H7 (cell line): ENCODE data around the gene SRPX2. TPM values are rescaled to one million over a fixed set of nuclear protein-coding genes. Genes with fewer than 3 reads are reported as not detected.

Experiments used
- DNase-seq: peaks from one replicate; pipeline ENCODE4 v3.0.0; 2012
- H3K27me3 ChIP-seq: 2 replicates; pipeline ENCODE4 v1.6.0; 2011; ENCODE audit warnings: mild to moderate bottlenecking, low read length; ENCODE audit not compliant: control insufficient read depth, insufficient read depth
- H3K36me3 ChIP-seq: replicated peaks from 2 replicates; pipeline ENCODE4 v1.5.1; 2011; ENCODE audit warnings: low read length; ENCODE audit not compliant: control insufficient read depth, insufficient read depth
- H3K4me3 ChIP-seq: 2 replicates; pipeline ENCODE4 v1.5.1; 2011; ENCODE audit warnings: low read depth, mild to moderate bottlenecking, control low read depth, low read length, moderate library complexity; ENCODE audit not compliant: insufficient read depth
- total RNA-seq: library from RNA; depleted of rRNA; stranded (reverse); fragments of >200 nt; shearing (Covaris generic); gene quantifications from 2 replicates; pipeline ENCODE4 v1.2.3, GENCODE V29; 2014

The SRPX2 gene
- total RNA-seq, 1 experiment from 2014 or later: 1.3 TPM

DNA sequence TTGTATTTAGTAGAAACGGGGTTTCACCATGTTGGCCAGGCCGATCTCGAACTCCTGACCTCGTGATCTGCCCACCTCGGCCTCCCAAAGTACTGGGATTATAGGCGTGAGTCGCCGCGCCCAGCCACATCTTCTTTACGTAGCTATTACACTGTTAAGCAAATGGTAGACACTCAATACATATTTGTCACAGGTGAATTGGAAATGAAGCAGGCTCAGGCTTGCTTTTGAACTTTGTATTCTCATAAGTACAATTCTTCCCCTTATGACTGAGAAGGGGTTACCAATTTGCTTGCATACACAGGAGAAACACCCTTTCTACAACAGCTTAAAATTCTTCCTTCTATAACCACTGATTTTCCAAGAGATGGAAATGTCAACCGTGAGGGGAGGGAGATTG lies 787 bp upstream of the SRPX2 start:
- DNase-seq: no peak
- no peaks in the 10 kb centered on the region for H3K36me3 ChIP-seq
- H3K27me3 ChIP-seq: no peaks in the 10 kb centered on the region; the same call in 1 of the 2 replicates

DNA sequence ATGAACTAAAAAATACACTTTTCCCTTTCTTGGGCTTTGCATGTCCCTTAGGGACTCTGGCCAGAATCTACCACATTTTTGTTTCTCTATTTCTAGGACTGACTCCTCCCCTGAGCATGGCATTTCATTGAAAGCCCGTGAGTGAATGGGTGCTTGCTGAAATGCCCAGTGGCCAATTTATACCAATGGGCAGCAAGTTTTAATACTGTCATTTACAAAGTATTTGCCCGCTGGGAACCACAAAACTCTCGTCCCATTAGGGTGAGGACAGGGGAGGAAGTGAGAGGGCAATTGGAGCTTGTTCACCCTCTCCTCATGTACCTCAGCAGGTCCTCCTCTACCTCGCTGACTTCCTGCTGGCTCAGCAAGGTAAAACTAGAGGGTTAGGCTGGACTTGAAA lies 1.1 kb downstream of the SRPX2 start:
- H3K27me3 ChIP-seq: no peaks in the 10 kb centered on the region; the same call in 1 of the 2 replicates
- no peaks in the 10 kb centered on the region for H3K36me3 ChIP-seq
- no peak overlapping the region for H3K4me3 ChIP-seq
- DNase-seq: no peak

More for the DNA sequence above, 787 bp upstream of the SRPX2 start:
- no peak overlapping the region for H3K4me3 ChIP-seq

DNA sequence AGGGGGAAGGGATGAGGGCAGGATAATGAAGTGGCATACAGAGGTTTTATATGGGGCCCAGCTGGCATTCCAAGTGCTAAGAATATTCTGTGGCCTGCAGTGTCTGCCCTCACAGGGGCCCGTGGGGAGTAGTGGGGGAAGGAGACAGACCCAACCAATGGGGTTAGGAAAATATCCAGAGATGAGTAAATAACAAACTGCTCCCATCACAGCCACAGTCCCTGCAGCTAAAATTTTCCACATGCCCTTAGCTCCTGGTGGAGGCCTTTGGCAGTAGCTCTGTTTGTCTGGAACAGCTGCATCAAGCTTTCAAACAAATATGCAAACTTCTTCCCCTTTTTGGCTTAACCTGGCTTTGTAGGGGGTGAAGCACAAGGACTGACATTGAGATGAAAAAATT lies 3.1 kb downstream of the SRPX2 start:
- no peaks in the 10 kb centered on the region for H3K36me3 ChIP-seq
- H3K4me3 ChIP-seq: no peak overlapping the region
- H3K27me3 ChIP-seq: no peaks in the 10 kb centered on the region; the same call in 1 of the 2 replicates
- DNase-seq: no peak

DNA sequence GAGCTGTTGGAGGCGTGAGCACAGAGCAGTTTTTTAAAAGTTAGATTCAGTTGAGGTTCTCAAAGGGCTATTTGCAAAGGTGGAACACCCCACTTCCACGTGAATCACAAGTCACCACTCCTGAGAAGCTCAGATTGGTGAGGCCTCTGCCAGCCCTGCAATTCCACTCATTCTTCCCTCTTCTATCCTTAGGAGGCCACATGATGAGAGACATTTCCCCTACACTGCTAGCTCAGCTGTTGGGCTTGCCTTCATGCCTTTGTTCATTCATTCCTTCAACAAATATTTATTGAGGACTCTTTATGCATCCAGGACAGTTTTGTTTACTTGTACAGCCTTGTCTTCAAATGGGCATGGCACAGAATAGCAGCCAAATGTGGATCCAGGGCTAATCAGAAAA lies 3.7 kb downstream of the SRPX2 start:
- Histone ChIP-seq H3K36me3 (no peaks in the 10 kb centered on the region), H3K4me3 (no peak overlapping the region), H3K27me3 (no peaks in the 10 kb centered on the region; the same call in 1 of the 2 replicates)
- DNase-seq: no peak

DNA sequence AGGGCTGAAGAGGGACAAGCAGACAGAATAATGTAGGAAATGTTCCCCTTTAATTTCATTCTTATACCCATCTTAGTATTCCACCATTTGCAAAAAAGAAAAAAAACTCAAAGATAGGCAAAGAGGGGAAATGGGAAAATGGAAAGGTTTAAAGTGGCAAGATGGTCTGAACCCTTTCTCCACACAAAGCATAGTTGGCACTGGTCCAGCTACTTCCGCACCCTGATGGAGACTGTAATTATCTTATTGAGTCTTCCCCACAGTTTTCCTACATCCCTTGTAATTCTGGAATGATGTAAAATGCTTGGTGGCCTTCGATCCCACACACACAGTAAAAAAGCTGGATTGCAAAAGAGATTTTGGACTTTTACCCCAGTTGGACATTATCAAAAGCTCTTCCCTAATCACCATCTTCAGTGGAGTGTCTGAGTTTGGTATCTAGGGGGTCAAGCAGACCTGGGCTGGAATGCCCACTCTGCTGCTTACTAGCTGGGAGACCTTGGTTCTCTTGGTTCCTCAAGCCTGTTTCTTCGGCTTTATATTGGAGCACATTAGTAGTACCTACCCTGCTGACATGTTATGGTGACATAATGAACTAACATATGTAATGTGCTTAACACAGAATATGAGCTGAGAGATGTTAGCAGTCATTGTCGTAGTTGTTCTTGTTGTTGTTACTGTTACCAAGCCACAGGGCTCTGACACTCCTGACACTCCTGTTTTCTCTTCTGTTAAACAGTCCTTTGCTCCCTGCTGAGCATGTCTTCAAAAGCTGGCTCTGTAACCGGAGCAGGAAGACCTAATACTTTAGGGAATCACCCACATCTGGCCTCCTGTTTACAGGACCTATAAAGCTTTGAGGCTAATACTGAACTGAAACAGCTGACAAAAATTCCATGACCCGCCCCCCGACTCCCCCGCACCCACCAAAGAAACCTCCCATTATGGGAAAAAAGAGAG lies 4.7 kb downstream of the SRPX2 start:
- Histone ChIP-seq H3K36me3 (no peaks in the 10 kb centered on the region), H3K27me3 (no peaks in the 10 kb centered on the region; the same call in 1 of the 2 replicates), H3K4me3 (no peak overlapping the region)
- DNase-seq: no peak

DNA sequence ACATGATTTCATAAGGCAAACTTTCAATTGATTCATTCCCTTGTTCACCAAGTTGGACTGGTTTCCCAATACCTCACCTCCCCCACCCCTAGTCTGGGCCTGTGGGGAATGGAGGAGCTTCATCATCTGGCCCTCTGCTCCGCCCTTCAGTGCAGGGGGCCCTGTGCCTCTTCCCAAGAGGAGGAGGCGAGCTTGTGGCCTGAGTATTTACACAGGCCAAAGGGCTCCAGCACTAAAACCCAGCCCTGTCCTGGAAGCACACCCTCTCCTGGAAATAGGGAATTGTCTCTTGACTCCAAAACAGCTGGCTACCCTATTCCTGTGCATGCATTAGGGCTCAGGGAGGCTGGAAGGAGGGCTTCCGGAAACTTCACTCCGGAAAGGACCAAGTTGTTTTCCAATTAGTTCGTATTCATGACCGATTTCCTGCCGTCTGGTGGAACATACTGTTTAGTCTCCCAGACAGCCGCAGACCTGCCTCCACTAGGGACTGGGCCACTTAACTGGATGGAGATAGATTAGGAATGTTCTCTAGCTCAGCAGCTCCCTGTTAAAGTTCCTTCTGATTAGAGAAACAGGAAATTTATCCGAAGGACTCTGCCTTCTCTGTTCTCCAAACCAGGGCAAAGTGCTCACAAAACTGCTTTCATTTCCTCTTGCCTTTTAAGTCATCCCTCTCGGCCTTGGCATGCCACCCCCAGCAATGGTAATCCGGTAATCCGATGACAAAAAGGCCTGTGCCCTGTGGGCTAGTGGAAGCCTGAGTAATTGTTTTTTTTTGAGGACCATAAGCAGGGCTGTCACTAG lies 5.8 kb downstream of the SRPX2 start:
- Histone ChIP-seq H3K27me3 (no peaks in the 10 kb centered on the region), H3K4me3 (no peak overlapping the region), H3K36me3 (no peaks in the 10 kb centered on the region)
- DNase-seq: peak; percentile 26

DNA sequence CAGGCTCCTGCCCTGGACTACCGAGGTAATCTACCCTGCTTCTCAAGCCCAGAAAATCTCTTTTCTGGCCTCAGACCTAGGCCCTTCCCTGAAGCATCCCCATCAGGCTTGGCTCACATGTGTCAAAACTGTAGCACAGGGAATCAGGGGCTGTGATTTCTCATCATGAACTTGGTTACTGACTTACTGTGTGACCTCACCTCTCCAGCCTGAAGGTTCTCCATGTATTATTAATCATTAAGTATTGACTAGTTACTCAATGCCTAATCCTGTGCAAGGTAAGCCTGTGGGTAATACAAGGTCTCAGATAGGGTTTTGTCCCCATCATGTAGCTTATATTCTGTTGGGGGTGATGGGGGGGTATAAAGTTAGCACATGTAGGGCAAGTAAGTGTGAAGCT lies 6.8 kb downstream of the SRPX2 start:
- no peaks in the 10 kb centered on the region for H3K27me3 ChIP-seq
- DNase-seq: no peak
- H3K4me3 ChIP-seq: no peak overlapping the region
- H3K36me3 ChIP-seq: no peaks in the 10 kb centered on the region

DNA sequence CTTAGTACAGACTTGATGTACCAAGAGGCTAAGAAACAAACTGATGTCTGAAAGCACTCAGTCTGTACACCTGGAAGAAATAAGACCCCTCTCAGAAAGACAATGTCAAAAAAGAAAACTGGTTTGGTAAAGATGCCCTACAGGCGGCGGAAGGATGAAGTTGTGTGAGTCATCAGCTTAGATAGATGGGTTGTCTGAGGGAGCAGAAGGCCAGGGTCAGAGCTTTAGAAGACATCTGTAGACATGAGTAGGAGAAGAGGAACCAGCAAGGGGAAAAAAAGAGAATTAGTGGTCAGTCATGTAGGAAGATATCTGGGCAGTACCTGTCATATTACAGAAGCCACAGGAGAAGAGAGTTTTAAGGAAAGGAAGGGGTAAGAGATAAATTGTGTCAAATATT lies 8.3 kb downstream of the SRPX2 start:
- Histone ChIP-seq H3K27me3 (no peaks in the 10 kb centered on the region), H3K4me3 (no peak overlapping the region), H3K36me3 (no peaks in the 10 kb centered on the region)
- DNase-seq: no peak

DNA sequence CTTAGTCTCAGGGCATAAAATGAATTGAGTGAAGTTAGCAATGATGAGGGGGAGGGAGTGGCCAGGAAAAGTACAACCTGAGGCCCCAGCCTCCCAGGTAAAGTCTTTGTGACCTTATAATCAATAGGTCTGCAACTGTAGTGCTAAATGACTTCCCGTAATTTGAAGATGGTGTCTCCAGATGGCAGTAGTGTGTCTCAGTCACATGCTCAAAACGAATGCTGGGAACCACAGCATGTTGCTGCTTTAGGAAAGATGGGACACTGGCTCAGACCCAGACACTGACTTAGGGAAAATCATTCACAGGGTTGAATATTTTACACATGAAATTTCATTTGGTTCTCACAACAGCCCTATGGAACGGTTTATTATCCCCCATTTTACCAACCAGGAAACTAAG lies 10.3 kb downstream of the SRPX2 start:
- H3K27me3 ChIP-seq: no peaks in the 10 kb centered on the region
- no peaks in the 10 kb centered on the region for H3K36me3 ChIP-seq
- no peak overlapping the region for H3K4me3 ChIP-seq
- DNase-seq: peak; percentile 35

DNA sequence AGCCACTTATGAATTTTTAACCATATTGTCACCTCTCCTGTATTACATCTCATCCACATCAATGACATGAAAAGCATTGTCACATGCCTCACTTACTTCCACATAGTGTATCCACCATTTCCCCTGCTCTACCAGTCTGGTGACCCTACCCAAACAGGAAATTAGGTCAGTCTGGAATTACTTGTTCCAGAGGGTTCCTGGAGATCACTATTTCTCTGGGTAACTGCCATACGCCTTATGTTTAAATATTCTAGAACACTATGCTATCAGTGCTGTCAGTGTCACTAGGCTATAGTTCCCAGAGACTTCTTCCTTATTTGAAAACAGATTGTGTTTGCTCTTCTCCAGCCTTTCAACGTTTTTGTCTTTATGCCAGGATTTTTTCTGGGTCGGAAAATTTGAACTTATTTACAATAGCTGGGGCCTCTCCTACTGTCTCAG lies 15.0 kb downstream of the SRPX2 start:
- Histone ChIP-seq H3K27me3 (no peaks in the 10 kb centered on the region), H3K4me3 (no peak overlapping the region), H3K36me3 (no peaks in the 10 kb centered on the region)
- no peak for DNase-seq

DNA sequence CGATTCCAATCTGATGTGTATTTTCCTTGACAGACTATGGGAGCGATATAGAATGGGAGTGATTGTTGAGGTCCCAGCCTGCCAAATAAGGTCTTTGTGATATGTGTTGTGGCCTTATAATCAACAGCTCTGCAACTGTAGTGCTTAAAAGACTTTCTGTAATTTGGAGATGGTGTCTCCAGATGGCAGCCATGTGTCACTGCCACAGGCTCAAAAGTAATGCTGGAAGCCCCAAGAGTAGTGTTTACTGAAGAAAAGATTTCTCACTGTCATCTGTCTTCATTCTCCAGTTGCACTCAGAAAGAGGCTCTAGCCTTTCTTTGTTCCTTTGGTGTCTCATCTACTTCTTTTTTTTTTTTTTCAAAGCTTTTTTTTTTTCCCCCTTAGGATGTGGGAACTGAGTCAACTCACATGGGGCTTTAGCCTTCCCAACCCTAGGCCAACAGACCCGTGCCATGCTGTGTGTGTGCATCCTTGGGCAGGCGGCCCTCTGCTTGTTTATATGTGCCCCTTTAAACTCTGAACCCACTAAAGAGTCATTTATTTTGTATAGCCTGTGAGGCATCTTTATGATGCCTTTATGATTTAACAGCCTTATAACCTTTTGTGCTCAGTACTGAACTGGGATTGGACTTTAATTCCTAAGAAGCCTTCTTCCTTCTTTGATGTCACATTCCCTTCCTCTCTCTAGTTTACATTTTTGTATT lies 15.6 kb downstream of the SRPX2 start:
- no peak overlapping the region for H3K4me3 ChIP-seq
- DNase-seq: no peak
- no peaks in the 10 kb centered on the region for H3K27me3 ChIP-seq
- H3K36me3 ChIP-seq: no peaks in the 10 kb centered on the region

DNA sequence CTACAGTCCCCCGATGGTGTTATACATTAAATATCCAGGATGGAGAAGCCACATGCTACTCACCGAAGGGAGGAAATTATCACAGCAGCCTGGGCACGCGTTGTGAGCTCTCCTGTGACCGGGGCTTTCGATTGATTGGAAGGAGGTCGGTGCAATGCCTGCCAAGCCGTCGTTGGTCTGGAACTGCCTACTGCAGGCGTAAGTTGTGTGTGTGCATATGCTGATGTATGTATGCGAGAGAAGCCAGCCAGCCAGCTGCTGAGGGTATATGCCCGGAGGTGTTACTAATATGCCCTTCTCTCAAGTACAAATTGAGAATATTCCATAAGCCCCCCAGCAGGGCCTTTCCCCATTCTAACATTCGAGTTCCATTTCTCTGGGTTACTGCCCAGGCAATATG lies 18.2 kb downstream of the SRPX2 start:
- H3K4me3 ChIP-seq: no peak overlapping the region
- no peaks in the 10 kb centered on the region for H3K36me3 ChIP-seq
- no peak for DNase-seq
- no peaks in the 10 kb centered on the region for H3K27me3 ChIP-seq

DNA sequence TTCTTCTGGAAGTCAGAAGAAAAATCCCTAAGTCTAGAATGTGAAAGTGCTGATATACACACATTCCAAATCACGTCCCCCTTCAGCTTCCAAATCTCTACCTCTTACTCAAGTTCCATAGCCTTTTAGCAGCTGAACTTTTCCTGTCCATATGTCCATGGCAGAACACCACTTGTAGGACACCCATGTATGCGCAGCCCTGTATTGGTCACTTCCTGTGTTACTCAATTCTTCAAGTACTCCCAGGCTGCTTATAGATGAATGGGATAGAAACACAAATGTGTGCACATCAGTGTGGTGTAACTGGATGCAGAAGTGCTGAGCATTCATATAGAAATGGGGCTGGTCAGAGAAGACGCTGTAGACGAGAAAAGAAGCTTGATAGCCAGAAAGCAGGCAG lies 18.8 kb downstream of the SRPX2 start:
- no peak for DNase-seq
- Histone ChIP-seq H3K4me3 (no peak overlapping the region), H3K36me3 (no peaks in the 10 kb centered on the region), H3K27me3 (no peaks in the 10 kb centered on the region)

DNA sequence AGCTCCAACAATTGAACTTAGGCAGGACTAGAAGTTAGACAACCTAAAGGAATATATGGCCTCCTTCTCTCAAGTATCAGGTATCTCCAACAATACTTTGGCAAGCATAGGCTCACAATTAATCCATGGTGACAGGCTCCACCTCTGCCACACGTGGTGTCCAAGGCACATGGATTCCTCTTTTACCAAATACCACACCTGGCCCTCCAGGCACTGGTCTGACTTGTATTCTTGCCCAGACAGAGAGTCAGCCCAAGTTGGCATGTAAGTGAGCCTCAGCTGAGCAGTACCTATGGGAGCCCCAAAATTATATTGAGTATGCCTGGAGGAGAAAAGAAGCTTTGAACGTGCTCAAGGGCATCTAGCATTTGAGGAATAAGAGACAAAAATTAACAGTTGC lies 19.6 kb downstream of the SRPX2 start:
- H3K4me3 ChIP-seq: no peak overlapping the region
- no peaks in the 10 kb centered on the region for H3K36me3 ChIP-seq
- no peaks in the 10 kb centered on the region for H3K27me3 ChIP-seq
- no peak for DNase-seq
